ENCODE measurements around the gene NIT2.
A peak's percentile ranks its signal among the peaks of the same experiment; 100 is the strongest.

The NIT2 gene

DNA sequence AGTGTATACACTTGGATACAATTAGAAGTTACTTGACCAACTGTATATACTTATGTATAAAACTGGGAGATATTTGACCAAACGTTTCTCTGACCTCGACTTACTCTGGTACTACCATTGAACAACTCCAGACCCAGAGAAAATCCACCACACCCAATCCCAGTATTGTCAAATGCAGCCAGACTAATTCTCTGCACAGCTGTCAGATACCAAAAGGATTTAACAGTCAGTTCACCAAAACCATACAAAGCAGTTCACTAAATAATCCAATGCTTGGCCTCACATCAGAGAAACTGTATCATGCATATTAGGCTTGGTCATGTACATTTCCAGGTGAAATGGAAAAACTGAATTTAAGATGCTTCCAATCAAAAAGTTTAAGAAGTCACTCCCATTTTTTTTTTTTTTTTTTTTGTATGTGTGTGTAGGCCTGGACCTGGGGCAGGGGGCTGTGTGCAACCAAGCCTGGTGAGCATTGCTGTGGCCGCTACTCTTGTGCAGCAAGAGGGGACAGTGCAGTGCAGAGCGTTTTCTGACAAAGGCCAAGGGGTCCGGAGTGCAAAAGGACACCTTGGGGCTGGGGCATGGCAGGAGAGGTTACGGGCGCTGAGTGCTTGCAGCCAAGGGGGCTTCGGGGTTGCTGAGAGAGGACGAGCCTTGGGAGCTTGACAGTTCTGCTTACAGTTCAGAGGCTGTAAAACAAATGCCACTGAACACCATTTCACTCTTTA lies 64.9 kb downstream of the NIT2 start:
- H3K4me2 ChIP-seq (ENCODE audit: insufficient read depth, low read length, poor library complexity, severe bottlenecking), result peak overlapping the region; percentile 89
- H3K27ac ChIP-seq (replicated peaks; ENCODE audit: low read length), result no peak overlapping the region

GRCh38 chr3:100400419-100400779 lies 65.8 kb downstream of the NIT2 start:
- H3K4me2 ChIP-seq (ENCODE audit: insufficient read depth, low read length, poor library complexity, severe bottlenecking), result peak overlapping the region; percentile 89
- no peak overlapping the region for H2BK5ac ChIP-seq (ENCODE audit: low read length)
- peak overlapping the region; percentile 68 for H4K8ac ChIP-seq (ENCODE audit: low read depth, low read length)
- peak; percentile 20 for DNase-seq (ENCODE audit: low spot score)
- peak overlapping the region; percentile 83 to 99 for H3K4me3 ChIP-seq (ENCODE audit: low read length in 2 of 2)
- no peak overlapping the region for H2BK15ac ChIP-seq (ENCODE audit: low read length)
- H3K27ac ChIP-seq (replicated peaks; ENCODE audit: low read length), result peak overlapping the region; percentile 73
- H3K23ac ChIP-seq (ENCODE audit: low read depth, low read length, poor library complexity), result peak overlapping the region; percentile 51
- WGBS, 2 donors (ENCODE audit: extremely low coverage in 2 of 2, insufficient read length in 2 of 2, insufficient replicate concordance in 1 of 2), result no CpG with 5 or more reads among the region's 22 CpGs
- H3K4ac ChIP-seq (ENCODE audit: low read length), result no peak overlapping the region
- H3K9ac ChIP-seq (ENCODE audit: low read depth, low read length, poor library complexity), result peak overlapping the region; percentile 85
- peaks cover 0 to 9% of the 10 kb centered on the region in 2 donors for H3K36me3 ChIP-seq (replicated peaks in 1 of 2; ENCODE audit: control insufficient read depth in 2 of 2, insufficient read depth in 2 of 2, low read length in 2 of 2)
- peak overlapping the region; percentile 96 for H2AFZ ChIP-seq (ENCODE audit: low read length)
- H2AK5ac ChIP-seq (ENCODE audit: low read depth, low read length), result peak overlapping the region; percentile 93
- H3K79me1 ChIP-seq (ENCODE audit: low read depth, low read length), result peaks cover 4% of the 10 kb centered on the region
- peaks cover 0 to 4% of the 10 kb centered on the region in 2 donors for H3K9me3 ChIP-seq (replicated peaks in 1 of 2; ENCODE audit: control insufficient read depth in 2 of 2, insufficient read depth in 1 of 2, low read depth in 1 of 2, low read length in 2 of 2)
- H3K4me1 ChIP-seq (ENCODE audit: control insufficient read depth in 2 of 2, insufficient read depth in 1 of 2, low read depth in 1 of 2, low read length in 2 of 2), result peaks cover 5 to 10% of the 10 kb centered on the region in 2 donors
- H4K91ac ChIP-seq (ENCODE audit: low read depth, low read length, poor library complexity), result no peak overlapping the region
- peak overlapping the region; percentile 30 for H2BK120ac ChIP-seq (ENCODE audit: low read depth, low read length)
- H2BK12ac ChIP-seq (ENCODE audit: low read length), result no peak overlapping the region
- H3K18ac ChIP-seq (ENCODE audit: low read length), result peak overlapping the region; percentile 91
- H3K27me3 ChIP-seq (ENCODE audit: control insufficient read depth in 3 of 3, insufficient read depth in 3 of 3, low read depth in 1 of 3, low read length in 3 of 3), result no peaks in the 10 kb centered on the region
- peak overlapping the region; percentile 97 for H3K14ac ChIP-seq (ENCODE audit: low read length)

More for the DNA sequence above, 64.9 kb downstream of the NIT2 start:
- H3K79me1 ChIP-seq (ENCODE audit: low read depth, low read length), result peaks cover 4% of the 10 kb centered on the region
- no peak overlapping the region for H2BK5ac ChIP-seq (ENCODE audit: low read length)
- H3K23ac ChIP-seq (ENCODE audit: low read depth, low read length, poor library complexity), result no peak overlapping the region
- no peak overlapping the region for H3K4ac ChIP-seq (ENCODE audit: low read length)
- no peak for DNase-seq (ENCODE audit: low spot score)
- H3K36me3 ChIP-seq (replicated peaks in 1 of 2; ENCODE audit: control insufficient read depth in 2 of 2, insufficient read depth in 2 of 2, low read length in 2 of 2), result peaks cover 0 to 4% of the 10 kb centered on the region in 2 donors
- peaks cover 5 to 10% of the 10 kb centered on the region in 2 donors for H3K4me1 ChIP-seq (ENCODE audit: control insufficient read depth in 2 of 2, insufficient read depth in 1 of 2, low read depth in 1 of 2, low read length in 2 of 2)
- H3K18ac ChIP-seq (ENCODE audit: low read length), result no peak overlapping the region
- no peak overlapping the region for H4K8ac ChIP-seq (ENCODE audit: low read depth, low read length)
- no CpG with 5 or more reads among the region's 9 CpGs for WGBS, 2 donors (ENCODE audit: extremely low coverage in 2 of 2, insufficient read length in 2 of 2, insufficient replicate concordance in 1 of 2)
- no peak overlapping the region for H3K14ac ChIP-seq (ENCODE audit: low read length)
- H3K4me3 ChIP-seq (ENCODE audit: low read length in 2 of 2), result peak overlapping the region; percentile 54 to 83
- no peak overlapping the region for H2AFZ ChIP-seq (ENCODE audit: low read length)
- H3K9me3 ChIP-seq (replicated peaks in 1 of 2; ENCODE audit: control insufficient read depth in 2 of 2, insufficient read depth in 1 of 2, low read depth in 1 of 2, low read length in 2 of 2), result no peaks in the 10 kb centered on the region
- H2BK15ac ChIP-seq (ENCODE audit: low read length), result no peak overlapping the region
- H2BK120ac ChIP-seq (ENCODE audit: low read depth, low read length), result no peak overlapping the region
- H2BK12ac ChIP-seq (ENCODE audit: low read length), result no peak overlapping the region
- H2AK5ac ChIP-seq (ENCODE audit: low read depth, low read length), result no peak overlapping the region
- no peaks in the 10 kb centered on the region for H3K27me3 ChIP-seq (ENCODE audit: control insufficient read depth in 3 of 3, insufficient read depth in 3 of 3, low read depth in 1 of 3, low read length in 3 of 3)
- no peak overlapping the region for H3K9ac ChIP-seq (ENCODE audit: low read depth, low read length, poor library complexity)
- no peak overlapping the region for H4K91ac ChIP-seq (ENCODE audit: low read depth, low read length, poor library complexity)

DNA sequence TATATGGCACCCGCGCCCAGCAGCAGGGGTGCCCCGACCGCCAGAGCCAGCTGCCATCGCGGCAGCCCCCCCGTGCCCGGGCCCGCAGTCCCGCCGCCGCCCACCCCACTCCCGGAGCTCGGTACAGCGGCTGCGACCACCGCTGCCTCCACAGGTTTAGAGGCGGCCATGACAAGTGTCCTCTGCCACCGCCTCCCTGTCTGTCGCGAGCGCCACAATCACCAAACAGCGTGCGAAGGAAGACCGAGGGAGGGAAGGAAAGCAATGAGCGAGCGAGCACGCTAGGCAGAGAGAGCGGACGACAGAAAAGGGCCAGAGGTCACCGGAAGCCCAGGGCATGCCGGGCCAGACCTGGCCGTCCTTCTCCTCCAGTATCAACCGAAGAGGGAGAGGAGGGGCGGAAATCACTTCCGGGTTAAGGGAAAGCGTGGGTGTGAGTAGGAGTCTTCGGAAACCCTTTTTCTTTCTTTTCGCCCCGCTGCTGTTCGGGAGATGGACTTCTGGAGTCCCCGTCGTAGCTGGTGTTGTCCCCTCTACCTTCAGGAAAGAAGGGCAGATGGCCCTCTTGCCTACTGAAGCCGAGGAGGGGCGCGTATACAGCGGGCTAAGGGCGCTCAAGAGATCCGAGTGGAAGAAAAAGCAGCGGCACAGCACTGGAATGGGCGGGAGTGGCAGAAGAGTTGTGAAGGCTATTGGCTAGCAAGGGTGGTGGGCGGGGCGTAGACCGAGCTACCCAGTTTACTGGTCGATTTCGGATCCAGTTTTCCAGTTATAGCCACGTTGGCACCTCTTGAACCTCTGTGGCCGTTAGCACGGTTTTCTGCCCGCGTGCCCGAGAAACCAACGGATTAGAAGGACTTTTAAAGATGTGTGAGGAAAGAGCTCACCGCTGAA lies 66.5 kb downstream of the NIT2 start, which contains the start of the genes LNP1 and TOMM70:
Gene LNP1, plus strand, starts transcription at position 760 of the 894 bp plus-strand sequence. CDS start 28,191 bp downstream, outside the sequence.
Gene TOMM70, minus strand, starts transcription at position 310 of the 894 bp plus-strand sequence. Its CDS starts 140 bp downstream, at position 170.
- Histone ChIP-seq H3K79me1 (ENCODE audit: low read depth, low read length) (peaks cover 4% of the 10 kb centered on the region), H2AK5ac (ENCODE audit: low read depth, low read length) (peak within 1 kb of the TSS; percentile 93), H3K18ac (ENCODE audit: low read length) (peak within 1 kb of the TSS; percentile 94), H3K4me2 (ENCODE audit: insufficient read depth, low read length, poor library complexity, severe bottlenecking) (peak within 1 kb of the TSS; percentile 89), H3K4ac (ENCODE audit: low read length) (no peak within 1 kb of the TSS), H3K36me3 (replicated peaks in 1 of 2; ENCODE audit: control insufficient read depth in 2 of 2, insufficient read depth in 2 of 2, low read length in 2 of 2) (peaks cover 0 to 9% of the 10 kb centered on the region in 2 donors), H2AFZ (ENCODE audit: low read length) (peak within 1 kb of the TSS; percentile 96), H3K14ac (ENCODE audit: low read length) (peak within 1 kb of the TSS; percentile 97), H3K27me3 (ENCODE audit: control insufficient read depth in 3 of 3, insufficient read depth in 3 of 3, low read depth in 1 of 3, low read length in 3 of 3) (no peaks in the 10 kb centered on the region), H3K27ac (replicated peaks; ENCODE audit: low read length) (peak within 1 kb of the TSS; percentile 93), H3K9ac (ENCODE audit: low read depth, low read length, poor library complexity) (peak within 1 kb of the TSS; percentile 85), H4K91ac (ENCODE audit: low read depth, low read length, poor library complexity) (no peak within 1 kb of the TSS), H3K23ac (ENCODE audit: low read depth, low read length, poor library complexity) (peak within 1 kb of the TSS; percentile 51), H3K9me3 (replicated peaks in 1 of 2; ENCODE audit: control insufficient read depth in 2 of 2, insufficient read depth in 1 of 2, low read depth in 1 of 2, low read length in 2 of 2) (peaks cover 0 to 4% of the 10 kb centered on the region in 2 donors), H2BK12ac (ENCODE audit: low read length) (no peak within 1 kb of the TSS), H2BK120ac (ENCODE audit: low read depth, low read length) (peak within 1 kb of the TSS; percentile 30), H3K4me1 (ENCODE audit: control insufficient read depth in 2 of 2, insufficient read depth in 1 of 2, low read depth in 1 of 2, low read length in 2 of 2) (peaks cover 5 to 10% of the 10 kb centered on the region in 2 donors), H3K4me3 (ENCODE audit: low read length in 2 of 2) (peak within 1 kb of the TSS; percentile 83 to 99), H4K8ac (ENCODE audit: low read depth, low read length) (peak within 1 kb of the TSS; percentile 68), H2BK15ac (ENCODE audit: low read length) (no peak within 1 kb of the TSS), H2BK5ac (ENCODE audit: low read length) (peak within 1 kb of the TSS; percentile 62)
- WGBS, 2 donors (ENCODE audit: extremely low coverage in 2 of 2, insufficient read length in 2 of 2, insufficient replicate concordance in 1 of 2), result no CpG with 5 or more reads among the region's 64 CpGs
- peak; percentile 94 for DNase-seq (ENCODE audit: low spot score)
